Ovary (tissue), 9 donors: ENCODE results near the gene GJB6. TPM values are rescaled to one million over a fixed set of nuclear protein-coding genes. Genes with fewer than 3 reads are reported as not detected.

Experiments
- DNase-seq, 5 donors: peaks; one replicate each; pipeline ENCODE4 v3.0.0-alpha.2; 2019 to 2020
- H3K27ac ChIP-seq, 2 donors: fragments of 200-600 bp; one replicate each; pipeline versions ENCODE4 v1.5.1 to v1.8.0; 2019 to 2022
- H3K27me3 ChIP-seq: fragments of 200-600 bp; one replicate; pipeline ENCODE4 v1.8.0; 2022
- H3K36me3 ChIP-seq: fragments of 200-600 bp; sonication (generic); one replicate; pipeline ENCODE4 v1.5.1; 2019
- H3K4me1 ChIP-seq: one replicate; pipeline ENCODE4 v1.8.1; 2013; ENCODE audit warnings: mild to moderate bottlenecking, moderate library complexity; ENCODE audit not compliant: insufficient read depth
- H3K4me3 ChIP-seq: fragments of 200-600 bp; sonication (generic); one replicate; pipeline ENCODE4 v1.5.1; 2017
- H3K9me3 ChIP-seq, 2 donors: fragments of 200-600 bp in 1 of 2; sonication (generic) in 1 of 2; one replicate each; pipeline versions ENCODE4 v1.5.1 to v1.8.1; 2013 to 2019; ENCODE audit warnings: mild to moderate bottlenecking in 1 of 2, moderate library complexity in 1 of 2
- CTCF ChIP-seq, 3 donors: fragments of 450-650 bp in 2 of 3; fragments of 200-600 bp in 1 of 3; IDR thresholded peaks; one replicate each; pipeline versions ENCODE4 v1.5.1 to v1.8.0; 2016 to 2022; ENCODE audit warnings: antibody characterized with exemption in 3 of 3, mild to moderate bottlenecking in 1 of 3
- EP300 ChIP-seq: sonication (generic); formaldehyde crosslinking; IDR thresholded peaks from one replicate; pipeline ENCODE4 v1.6.1; 2017; ENCODE audit warnings: antibody characterized with exemption
- POLR2A ChIP-seq: fragments of 450-650 bp; IDR thresholded peaks from one replicate; pipeline ENCODE4 v1.6.1; 2017; ENCODE audit warnings: antibody characterized with exemption, mild to moderate bottlenecking, moderate library complexity
- WGBS, 3 donors: extraction: QIAGEN DNeasy Blood & Tissue Kit in 1 of 3; methylation state at CpG; one replicate each; pipeline versions ENCODE4 v1.1.5 to v1.1.7; 2013 to 2017; 5-methylcytosine and 5-hydroxymethylcytosine counted together
- intact Hi-C, 4 donors: fragments of 100-400 bp; cut with DNase I; formaldehyde crosslinking; loops; one replicate each; pipeline versions ENCODE4 v1.11.0 to v1.15.1; 2022 to 2023
- polyA plus RNA-seq, 2 donors: library from polyadenylated mRNA; stranded (reverse); fragments of 200-250 nt in 1 of 2; fragments of 350-450 nt in 1 of 2; fragmentation: Illumina TruSeq in 1 of 2; extraction: RNeasy Lipid Tissue Mini Kit (QIAGEN cat#74804) in 1 of 2; gene quantifications; one replicate each; pipeline ENCODE4 v1.2.3, GENCODE V29; 2013 to 2014
- total RNA-seq, 7 donors: library from RNA; depleted of rRNA in 2 of 7; stranded (reverse); fragments of >200 nt in 2 of 7; fragmentation: NEBNext Ultra II Directional in 3 of 7; extraction: Animal tissue kit (Norgen Biotek cat#: 25700) in 3 of 7; gene quantifications; one replicate each; pipeline versions ENCODE4 v1.1.0 to v1.2.4, GENCODE V29; 2016 to 2023
- donor health status: DM: no; HTN: no; CAD: no; lungs with moderate emphysema.
- donor health status: DM: no; HTN: no; CAD: no.
- donor health status: Bipolar disorder and iron deficiency.
- donor health status: DM: yes; HTN: yes; CAD: no.
- donor health status: DM: no; HTN: no; CAD: no.
- donor health status: DM: yes; HTN: yes; CAD: no.

GJB6 gene
- total and polyA plus RNA-seq, 9 donors = not detected

GRCh38 chr13:20173116-20173746, 58.9 kb downstream of the GJB6 start:
- Histone ChIP-seq H3K9me3 (no peaks in the 10 kb centered on the region), H3K36me3 (no peaks in the 10 kb centered on the region), H3K27me3 (no peaks in the 10 kb centered on the region), H3K27ac (no peak overlapping the region), H3K4me3 (no peak overlapping the region), H3K4me1 (no peaks in the 10 kb centered on the region)
- DNase-seq = no peak
- TF ChIP-seq POLR2A (no peak), EP300 (no peak), CTCF (IDR thresholded peaks at IDR 0.05) (no peak)
- intact Hi-C loops = no loop called here
- WGBS, 3 donors = 82 to 86% (median 85%) methylated on average over 8 of the region's 8 CpGs

Other genes starting within 250 kb of the GJB6 start
- under 1 TPM in 5 of 7 donors, not detected in 2; 0.08 to 0.34 (median 0.15) TPM for gene GJA3, start 71.3 kb downstream of the GJB6 start, total RNA-seq
- under 1 TPM; 0.12 to 0.20 TPM for gene GJA3, start 71.3 kb downstream of the GJB6 start, polyA plus RNA-seq
- 1 to 10 TPM in 2 of 7 donors, under 1 TPM in 2, not detected in 3; 0.30 to 2.5 (median 1.4) TPM for gene GJB2, start 39.4 kb downstream of the GJB6 start, total RNA-seq
- under 1 TPM; 0.13 to 0.72 TPM for gene GJB2, start 39.4 kb downstream of the GJB6 start, polyA plus RNA-seq